D341Med (cell line): Measurements from ENCODE around the gene CACNA2D3.

Experiments used
- DNase-seq: peaks from one replicate; pipeline ENCODE4 v3.0.0; 2012; ENCODE audit warnings: low spot score

The CACNA2D3 gene

DNA sequence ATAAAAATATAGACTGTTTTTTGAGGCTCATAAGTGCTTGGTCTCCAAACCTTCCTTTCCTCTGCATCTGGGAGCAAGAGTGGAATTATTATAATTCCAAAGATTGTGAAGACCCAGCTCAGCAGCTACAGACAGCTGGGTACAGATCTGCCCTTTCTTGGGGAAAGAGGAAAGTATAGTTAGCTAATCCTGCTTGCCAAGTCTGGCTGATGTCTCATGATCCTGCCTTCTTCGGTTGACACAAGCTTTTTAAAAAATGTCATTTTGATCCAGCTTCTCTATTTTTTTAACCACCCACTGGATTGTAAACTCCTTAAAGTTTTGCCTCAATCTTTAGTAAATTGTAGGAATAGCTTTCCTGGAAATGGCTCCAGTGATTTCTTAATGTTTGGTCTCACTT, 624.4 kb downstream of the CACNA2D3 start:
- no peak for DNase-seq

DNA sequence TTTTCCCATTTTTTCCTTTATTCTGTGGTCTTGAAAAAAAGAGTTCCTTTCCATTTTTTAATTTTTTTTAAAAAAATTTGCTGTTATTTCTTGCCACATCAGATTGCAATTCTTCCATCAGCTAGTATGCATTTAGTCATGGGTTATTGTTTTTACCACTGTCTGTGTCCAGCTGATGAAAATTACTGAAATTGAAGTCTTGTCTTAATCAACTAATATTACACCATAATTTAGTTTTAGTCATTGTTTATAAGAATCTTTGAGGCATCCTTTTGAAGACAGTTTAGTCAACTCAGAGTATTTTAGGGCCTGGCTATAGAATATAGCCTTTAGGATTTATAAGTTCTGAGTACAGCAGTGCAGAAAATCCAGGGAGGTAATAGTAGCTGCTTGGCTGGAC, 633.4 kb downstream of the CACNA2D3 start:
- DNase-seq, result no peak

DNA sequence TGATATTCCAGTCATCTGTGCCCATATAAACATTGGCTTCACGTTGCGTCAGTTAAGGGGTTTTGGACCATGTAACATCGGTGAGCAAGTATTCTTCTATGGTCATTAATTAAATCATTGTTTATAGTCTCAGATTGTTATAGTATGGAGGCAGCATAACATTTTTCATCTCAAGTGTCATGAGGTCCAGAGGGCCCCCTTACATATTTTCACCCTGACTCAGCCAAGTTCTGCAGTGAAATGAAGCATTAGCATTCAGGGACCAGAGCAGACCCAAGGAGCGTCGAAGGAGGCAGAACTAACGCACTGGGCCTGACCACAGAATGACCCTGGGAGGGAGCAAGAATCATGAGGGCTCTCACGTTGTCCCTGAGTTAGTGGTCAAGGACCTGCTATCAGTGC, 634.0 kb downstream of the CACNA2D3 start:
- DNase-seq, result no peak

DNA sequence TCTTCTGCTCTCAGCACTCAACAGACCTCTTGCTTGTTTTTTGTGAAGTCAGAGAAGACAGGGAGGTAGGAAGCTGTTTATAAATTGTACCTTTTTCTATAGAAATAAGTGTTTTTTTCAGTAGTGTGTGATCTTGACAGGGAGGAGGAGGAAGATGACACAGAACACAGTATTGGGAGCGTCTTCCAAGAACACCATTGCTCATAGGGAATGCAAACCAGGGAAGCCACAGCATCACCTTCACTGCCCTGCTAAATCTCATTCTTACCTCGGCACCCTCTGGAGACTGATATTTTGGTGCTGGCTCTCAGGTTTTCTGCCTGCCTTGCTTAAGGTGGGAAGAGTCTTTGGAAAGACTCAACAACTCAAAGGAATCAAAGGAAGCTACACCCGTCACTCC, 636.1 kb downstream of the CACNA2D3 start:
- DNase-seq, result no peak

DNA sequence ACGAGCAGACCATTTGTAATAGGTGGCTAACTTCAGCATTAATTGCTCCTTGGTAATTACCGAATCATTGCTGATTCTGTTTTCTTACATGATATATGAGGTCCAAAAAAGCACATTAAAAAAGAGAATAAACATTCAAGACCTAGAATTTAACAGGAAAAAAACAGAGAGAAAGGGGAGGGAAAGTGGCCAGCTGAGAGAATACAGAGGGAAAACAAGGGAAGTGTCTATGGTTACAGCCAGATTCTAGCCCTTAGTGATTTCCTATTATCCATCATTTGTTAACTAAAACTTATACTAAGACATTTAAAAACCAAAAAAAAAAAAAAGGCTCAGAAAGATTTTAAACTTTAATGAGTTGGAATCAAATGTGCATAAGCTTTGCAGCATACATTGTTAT, 636.8 kb downstream of the CACNA2D3 start:
- no peak for DNase-seq

DNA sequence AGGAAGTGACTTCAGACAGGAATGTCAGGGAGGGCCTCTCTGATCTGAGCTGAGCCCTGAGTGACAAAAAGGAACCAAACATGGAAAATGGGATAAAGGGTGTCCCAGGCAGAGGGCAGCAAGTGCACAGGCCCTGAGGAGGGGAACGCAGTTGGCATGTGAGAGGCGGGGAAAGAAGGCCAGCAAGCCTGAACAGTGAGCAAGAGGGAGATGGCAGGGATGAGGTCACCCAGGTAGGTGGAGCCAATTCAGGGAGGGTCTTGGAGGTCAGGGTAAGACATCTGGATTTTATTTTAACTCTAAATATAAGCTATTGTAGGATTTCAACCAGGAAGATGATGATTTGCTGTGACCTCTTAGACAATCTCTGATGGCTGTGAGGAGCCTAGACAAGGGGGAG, 637.8 kb downstream of the CACNA2D3 start:
- no peak for DNase-seq

DNA sequence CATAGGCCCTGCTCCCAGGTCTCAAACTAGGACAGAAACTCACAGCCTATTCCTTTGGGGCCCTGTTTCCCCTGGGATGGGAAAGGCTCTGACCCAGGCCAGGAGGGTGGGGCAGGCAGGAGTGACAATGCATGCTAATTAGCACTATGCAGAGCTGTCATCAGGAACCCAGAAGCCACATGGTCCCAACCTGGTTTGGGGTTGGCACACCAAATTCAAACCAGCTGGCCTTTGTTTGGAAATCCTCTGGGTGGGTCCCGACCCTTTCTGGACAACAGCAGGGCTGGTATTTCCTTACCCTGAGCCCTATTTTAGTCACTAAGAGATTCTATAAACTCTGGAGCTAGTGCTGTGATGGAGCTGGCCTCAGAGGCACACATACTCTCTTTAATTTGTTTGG, 639.3 kb downstream of the CACNA2D3 start:
- DNase-seq, result no peak

DNA sequence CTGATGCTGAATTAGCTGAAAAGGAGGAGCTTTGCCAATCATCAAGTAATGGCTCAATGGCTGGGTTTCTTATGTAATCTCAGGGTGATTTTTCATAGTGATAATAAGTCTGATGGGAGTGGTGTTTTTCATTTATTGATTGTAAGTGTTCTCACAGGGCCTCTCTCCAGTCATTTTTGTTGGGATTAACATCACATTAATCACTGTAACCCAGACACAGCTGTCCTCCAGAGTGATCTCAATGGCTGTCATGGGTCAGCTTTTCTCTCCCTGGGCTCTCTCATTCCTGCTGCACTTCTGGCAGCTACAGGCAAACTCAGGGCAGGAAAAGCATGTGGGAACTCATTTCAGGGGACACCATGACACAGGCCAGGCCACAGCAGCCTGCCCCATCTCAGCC, 642.6 kb downstream of the CACNA2D3 start:
- DNase-seq, result no peak

DNA sequence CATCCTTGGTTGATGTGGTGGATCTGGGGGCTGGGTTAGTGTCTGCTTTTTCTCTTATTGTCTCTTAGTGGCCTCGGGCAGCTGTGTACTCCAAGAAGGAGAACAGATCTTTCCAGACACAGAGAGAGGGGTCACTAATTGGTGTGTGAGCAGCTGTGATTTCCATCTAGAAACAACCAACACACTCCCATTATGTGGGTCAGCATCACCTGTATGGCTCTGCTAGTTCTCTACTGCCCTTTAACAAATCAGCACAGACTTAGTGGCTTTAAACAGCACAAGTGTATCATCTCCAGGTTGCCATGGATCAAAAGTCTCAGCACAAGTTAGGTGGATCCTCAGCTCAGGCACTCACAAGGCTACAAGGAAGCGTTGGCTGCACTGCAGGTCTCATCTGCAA, 648.7 kb downstream of the CACNA2D3 start:
- DNase-seq, result no peak

DNA sequence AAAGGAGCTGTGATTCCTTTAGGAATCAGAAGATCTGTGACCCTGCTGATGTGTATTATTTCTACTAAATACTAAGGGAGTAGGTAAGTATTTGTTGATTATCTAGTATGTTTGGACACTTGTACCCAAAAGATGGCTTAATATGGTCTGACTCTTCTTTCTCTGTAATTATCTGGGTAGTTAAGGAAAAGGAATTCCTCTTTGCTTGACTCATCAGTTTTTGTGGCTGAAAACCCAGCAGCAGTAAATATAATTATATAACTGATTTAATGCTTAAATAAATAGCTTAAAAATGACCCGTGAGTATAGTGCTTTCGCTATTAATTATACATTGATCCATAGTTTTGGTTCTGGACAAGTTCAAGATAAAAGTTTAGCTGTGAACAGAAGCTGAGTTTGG, 649.7 kb downstream of the CACNA2D3 start:
- DNase-seq, result no peak

DNA sequence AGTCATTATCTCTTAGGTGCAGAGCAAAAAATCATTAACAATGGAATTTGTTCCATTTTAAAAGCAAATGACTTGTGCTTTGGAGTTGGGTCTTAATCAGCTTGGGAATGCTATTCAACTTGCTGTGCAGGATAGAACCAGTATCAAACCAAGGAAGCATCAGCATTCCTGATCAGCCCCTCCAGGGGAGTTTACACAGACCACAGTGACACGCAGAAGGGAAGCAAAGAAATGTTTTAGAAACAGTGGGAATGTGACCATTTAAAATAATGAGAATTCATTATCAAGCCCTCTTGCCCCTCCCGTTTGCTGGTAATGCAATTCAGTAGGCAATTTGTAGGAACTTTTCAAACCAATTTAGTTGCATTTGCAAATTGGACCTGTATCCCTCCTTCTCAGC, 650.4 kb downstream of the CACNA2D3 start:
- DNase-seq, result no peak

DNA sequence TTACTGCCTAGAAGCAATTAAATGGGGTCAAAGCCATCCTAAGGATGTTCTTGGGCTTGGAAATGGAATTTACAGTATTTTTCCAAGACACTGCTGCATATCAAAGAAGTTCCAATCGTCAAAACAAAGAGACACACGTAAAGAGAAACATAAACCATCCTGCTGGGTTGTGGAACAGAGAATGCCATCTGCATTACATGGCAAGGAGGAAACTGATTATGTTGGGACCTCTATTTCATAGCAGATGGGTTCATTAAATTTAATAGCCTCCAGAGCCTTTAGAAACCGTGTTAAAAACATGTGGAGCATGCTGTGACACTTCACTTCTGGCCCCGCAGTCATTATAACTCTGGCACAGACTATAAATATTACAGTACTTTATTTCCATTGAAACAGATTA, 650.9 kb downstream of the CACNA2D3 start:
- no peak for DNase-seq

DNA sequence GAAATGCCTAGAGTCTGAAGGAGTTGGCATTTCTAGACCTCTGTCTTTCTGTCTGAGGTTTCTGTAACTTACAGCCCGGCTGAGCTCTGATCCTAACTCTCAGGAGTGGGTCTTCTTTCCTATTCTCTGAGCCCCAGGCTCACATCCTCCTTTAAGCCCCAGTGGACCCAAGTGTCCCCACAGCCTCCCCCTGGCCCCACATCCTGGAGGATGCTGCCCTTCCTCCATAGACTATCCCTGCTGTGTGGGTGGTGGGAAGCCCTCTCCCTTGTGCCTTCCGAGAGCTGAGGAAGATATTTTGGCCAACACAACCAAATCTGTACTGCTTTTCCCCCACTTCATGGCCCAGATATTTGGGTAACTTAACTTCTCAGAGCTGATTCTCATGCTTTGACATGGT, 654.2 kb downstream of the CACNA2D3 start:
- no peak for DNase-seq

DNA sequence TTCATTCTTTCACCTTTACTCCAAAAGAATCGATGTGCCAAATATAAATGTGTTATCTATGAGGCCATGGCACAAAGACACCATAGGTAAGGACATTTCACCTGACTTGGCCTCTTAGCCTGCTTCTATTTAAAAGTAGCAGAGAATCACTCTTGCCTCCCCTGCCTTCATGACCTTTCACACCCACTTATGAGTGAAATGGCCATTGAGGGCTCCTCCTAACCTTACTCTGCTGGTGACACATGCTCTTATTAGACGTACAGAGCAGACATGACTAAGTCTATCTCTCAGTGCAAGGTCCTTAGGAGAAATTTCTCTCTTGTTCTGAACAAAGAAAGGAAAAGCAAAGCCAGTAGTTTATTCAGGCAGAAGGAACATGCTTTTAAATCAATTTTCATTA, 654.8 kb downstream of the CACNA2D3 start:
- DNase-seq, result no peak

DNA sequence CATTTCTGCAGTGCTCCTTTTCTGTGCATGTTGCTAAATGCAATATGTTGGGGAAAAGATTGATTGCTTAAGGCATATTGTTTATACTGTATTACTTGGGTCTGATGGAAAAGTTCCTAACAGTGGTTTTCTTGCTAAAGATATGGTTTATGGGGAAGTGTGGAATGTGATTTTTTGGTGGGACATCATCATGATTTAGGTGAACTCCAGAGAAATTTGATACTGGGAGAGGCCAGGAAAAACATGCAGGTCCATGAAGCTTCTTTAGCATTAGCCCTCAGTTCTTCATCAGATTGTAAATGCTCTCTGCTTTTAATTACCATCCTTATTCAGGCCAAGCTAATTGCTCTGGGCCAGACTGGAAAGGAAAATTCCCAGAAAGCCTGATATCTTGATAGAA, 658.0 kb downstream of the CACNA2D3 start:
- no peak for DNase-seq

DNA sequence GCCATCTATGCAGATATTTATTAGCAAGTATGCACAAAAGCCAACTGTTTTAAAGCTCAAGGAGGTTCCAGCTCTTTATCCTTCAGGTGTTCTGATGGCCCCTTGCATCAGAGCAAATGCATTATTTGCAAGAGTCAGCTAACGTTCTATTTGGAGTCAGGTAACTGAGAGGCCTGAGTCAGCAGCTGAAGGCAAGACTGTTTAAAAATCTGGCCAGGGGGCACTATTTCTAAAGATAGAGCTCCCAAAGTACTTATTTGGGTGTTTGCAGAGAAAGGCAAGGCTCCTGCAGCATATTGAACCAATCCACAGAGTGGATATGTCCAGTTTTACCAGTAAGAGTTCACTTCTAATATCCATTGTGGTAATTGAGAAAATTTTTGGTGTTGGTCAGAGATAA, 659.4 kb downstream of the CACNA2D3 start:
- no peak for DNase-seq

DNA sequence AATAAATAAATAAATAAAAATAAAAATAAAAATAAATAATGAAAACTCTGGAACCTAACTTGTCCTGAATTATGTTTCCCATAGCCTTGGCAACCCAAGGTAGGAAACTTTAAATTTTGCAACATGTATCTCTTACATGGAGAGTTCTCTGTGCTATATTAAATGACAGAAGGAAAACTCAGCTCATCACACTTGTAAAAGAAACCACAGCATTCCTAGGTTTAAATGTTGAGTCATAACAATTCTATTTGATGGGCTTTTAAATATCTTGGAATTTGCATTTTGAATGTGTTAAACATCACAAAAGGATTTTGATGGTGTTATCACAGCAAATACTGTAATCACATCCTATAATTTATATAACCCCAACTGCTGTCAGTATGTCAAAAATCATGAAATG, 661.3 kb downstream of the CACNA2D3 start:
- no peak for DNase-seq

DNA sequence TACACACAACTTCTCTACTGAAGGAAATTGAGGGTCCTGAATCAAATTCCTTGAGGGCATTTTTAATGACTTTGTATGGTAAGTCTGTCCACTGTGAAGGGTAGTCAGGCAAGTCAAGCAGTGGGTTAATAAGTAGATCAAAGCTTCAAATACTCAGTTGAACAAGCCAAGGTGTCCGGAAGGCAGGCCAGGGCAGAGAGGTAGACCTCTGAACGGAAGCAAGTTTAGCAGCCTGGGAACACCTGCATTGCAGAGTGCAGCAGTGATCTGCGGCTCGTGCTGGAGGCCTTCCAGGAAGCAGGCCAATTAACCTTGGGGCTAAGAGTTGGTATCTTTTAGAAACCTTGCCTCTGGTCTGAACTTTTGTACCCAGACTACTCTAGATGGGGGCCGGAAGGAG, 661.7 kb downstream of the CACNA2D3 start:
- DNase-seq, result no peak

DNA sequence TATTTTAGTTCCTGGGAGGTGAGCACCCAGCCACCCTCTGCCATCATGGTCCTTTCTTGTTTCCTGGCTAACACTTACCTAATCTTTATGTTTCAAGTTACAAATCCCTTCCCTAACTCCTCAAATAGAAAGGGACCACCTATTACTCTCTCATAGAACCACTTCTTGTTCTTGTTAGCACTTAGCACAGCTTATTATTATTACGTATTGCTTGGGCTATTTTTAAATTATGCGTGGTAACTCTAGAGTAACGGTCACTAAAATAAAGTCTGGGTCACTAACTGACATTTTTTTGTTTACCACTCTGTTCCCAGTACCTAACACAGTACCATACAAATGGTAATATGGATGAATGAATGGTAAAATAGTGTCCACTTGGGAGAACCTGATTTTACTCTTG, 663.6 kb downstream of the CACNA2D3 start:
- no peak for DNase-seq

DNA sequence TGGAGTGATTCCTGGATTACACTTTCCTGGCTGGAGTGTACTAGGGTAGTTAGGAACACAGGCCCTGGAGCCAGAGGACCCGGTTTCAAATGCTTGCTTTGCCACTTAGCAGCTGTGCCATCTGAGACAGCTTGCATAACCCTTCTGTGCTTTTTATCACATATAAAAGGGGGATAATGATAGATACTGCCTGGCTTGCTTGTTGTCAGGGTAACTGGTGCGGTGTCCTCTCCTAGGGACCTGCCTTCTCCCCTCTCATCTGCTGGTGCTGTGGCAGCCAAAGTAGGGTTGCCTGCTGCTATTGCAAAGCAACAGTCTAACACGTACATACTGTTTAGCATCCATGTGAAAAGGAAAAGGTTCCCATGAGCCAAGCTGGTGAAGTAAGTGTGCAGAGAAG, 667.7 kb downstream of the CACNA2D3 start:
- no peak for DNase-seq

DNA sequence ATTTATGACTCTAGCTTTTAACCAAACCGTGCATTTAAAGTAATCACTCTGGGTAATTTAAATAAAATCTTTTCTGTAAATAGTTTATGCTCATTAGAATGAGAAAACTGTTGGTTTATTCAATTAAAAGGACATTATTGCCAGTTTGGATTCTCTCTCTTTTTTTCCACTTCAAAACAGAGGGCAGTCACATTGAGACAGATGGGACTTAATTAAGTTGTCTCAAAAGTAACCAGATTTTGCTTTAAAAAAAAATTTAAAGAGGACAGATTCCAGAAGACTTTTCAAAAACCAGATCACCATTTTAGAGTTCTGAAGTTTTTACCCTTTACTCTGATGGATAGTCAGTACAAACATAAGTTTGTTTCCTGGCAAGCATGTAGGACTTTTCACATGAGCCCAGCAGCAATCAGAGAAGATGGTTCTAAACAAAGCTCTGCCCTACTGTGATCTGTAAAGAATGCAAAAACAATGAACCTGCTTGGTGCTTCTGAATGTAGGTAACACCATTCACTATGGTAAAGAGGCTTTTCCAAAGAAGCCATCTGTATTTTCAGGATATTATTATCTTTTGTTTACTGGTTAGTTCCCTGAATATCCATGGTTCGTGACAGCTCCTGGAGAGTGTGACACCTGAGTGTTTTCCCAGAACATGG, 669.3 kb downstream of the CACNA2D3 start:
- no peak for DNase-seq

DNA sequence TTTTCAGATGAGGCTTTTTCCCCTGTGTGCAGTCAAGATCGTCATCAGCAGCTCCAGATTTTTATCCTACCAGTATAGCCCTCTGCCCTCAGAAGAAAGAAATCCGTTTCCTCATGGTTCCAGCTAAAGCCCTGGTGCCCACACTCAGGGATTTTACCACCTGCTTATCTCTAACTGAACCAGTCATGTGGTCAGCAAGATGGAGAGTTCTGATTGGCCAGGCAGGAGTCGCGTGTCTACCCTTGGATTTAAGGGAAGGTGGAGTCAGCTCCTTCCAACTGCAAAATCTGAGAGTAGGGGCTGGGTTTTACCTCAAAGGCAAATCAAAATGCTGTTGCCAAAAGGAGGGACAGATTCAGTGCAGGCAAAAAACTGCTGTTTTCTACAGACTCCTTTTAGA, 670.2 kb downstream of the CACNA2D3 start:
- DNase-seq, result no peak

DNA sequence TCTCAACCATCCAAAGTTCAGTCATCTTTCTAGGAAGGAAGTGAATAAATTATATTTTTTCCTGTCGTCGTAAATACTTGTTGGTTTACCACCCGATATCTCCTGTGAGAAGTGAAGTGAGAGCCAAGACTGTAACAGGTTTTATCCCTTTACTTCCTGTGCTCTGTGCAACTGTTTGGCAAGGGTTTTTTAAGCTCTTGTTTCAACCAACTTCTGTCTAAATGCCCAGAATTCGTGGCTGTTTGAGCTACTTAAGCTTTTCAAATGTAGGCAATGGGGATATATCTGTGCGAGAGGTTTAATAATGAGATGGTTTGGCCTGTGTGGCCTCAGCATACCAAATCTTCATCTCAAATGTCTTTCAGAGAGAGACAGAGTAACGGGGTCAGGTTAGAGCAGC, 670.8 kb downstream of the CACNA2D3 start:
- DNase-seq, result no peak

DNA sequence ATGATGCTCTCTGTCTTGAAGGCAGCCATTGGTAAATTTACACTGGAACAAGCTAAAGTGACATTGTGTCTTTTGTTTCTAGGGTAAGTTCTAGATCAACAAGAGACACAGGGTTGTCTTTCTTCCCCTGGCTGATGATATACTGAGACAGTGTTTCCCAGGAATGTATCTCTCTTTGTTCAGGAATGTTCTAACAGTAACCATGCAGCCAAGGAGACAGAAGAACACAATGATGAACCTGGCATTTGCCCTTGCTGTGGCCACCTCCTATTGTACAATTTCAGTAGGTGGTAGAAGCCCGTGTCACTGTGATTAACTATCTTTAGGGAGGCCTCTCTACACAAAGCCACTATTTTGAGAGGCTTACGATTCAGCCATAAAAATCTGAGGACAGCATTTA, 674.8 kb downstream of the CACNA2D3 start:
- no peak for DNase-seq

DNA sequence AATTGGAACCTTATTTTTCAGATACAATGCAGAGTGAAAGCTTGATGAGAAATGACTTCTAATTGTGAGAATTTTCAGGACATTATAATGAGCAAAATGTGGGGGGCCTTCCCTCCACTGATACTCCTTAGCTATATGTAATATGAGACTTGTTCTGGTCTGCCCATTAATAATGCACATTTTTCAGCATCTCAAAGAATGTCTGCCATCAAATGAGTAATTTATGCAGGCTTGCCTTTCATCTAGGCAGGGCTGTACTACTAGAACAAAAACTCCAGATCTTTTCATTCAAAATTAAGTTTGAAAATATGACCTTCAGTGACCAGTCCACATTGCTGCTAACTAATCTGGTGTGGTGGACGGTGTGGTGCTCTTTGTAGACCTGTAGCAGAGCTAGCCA, 678.1 kb downstream of the CACNA2D3 start:
- DNase-seq, result no peak
